ENCODE measurements around the gene CDK14.

GRCh38 chr7:90777041-90777440 lies 180.9 kb downstream of the CDK14 start:
- TF ChIP-seq MAX (CRISPR knock-in tag; IDR thresholded peaks at IDR 0.05) = no peak
- no peak for TF ChIP-seq ZBTB21 (CRISPR knock-in tag; IDR thresholded peaks at IDR 0.05; ENCODE audit: borderline replicate concordance)
- no peak for TF ChIP-seq TCF7 (CRISPR knock-in tag; IDR thresholded peaks at IDR 0.05; ENCODE audit: low read depth)
- TF ChIP-seq NR1H2 (CRISPR knock-in tag; IDR thresholded peaks at IDR 0.05) = no peak
- TF ChIP-seq CTCF (IDR thresholded peaks at IDR 0.05) = no peak
- no peak for TF ChIP-seq FOXK1 (CRISPR knock-in tag; IDR thresholded peaks at IDR 0.05)
- no peak for TF ChIP-seq SOX15 (CRISPR knock-in tag; IDR thresholded peaks at IDR 0.05)
